Skeletal muscle cell (primary cell): ENCODE measurements around the gene KRTAP10-8.
"Not testable (repeated sequence)": the region's sequence is repeated elsewhere in the genome, so short reads cannot be mapped to it uniquely, and the experiment has no call there.

ENCODE experiments used
- DNase-seq: peaks from one replicate; pipeline ENCODE4 v3.0.0-alpha.2; 2010; ENCODE audit warnings: low read depth
- H3K4me3 ChIP-seq: 2 replicates; pipeline ENCODE4 v1.5.1; 2011; ENCODE audit warnings: low read depth, mild to moderate bottlenecking, control low read depth, low read length, moderate library complexity

The KRTAP10-8 gene, protein sequence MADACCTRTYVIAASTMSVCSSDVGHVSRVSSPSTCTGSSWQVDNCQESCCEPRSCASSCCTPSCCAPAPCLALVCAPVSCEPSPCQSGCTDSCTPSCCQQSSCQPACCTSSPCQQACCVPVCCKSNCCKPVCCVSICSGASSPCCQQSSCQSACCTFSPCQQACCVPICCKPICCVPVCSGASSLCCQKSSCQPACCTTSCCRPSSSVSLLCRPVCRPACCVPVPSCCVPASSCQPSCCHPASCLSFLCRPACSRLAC

GRCh38 chr21:44612029-44612486 is at the start of gene KRTAP10-8:
KRTAP10-8 (plus strand) TSS chr21:44612079; CDS start chr21:44612101, 22 bp downstream.
- DNase-seq: no peak
- H3K4me3 ChIP-seq: no peak within 1 kb of the TSS

DNA sequence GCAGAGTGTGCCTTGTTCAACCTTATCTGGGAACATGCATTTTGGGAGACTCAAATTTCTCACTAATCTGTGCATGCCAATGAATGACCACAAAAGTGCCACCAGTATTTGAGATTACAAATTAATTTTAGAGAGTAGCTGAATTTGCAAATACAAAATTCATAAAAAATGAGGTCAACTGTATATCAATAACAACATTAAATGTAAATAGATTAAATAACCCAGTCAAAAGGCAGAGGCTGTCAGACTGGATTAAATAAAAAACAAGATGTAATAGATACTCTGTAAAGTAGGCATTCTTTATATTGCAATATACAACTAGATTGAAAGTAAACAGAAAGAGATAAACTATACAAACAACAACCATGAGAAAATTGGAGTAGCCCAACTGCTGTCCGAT is 47.8 kb upstream of the KRTAP10-8 start:
- no peak overlapping the region for H3K4me3 ChIP-seq
- DNase-seq: no peak

GRCh38 chr21:44564886-44565598 is 46.8 kb upstream of the KRTAP10-8 start:
- DNase-seq: no peak
- no peak overlapping the region for H3K4me3 ChIP-seq

DNA sequence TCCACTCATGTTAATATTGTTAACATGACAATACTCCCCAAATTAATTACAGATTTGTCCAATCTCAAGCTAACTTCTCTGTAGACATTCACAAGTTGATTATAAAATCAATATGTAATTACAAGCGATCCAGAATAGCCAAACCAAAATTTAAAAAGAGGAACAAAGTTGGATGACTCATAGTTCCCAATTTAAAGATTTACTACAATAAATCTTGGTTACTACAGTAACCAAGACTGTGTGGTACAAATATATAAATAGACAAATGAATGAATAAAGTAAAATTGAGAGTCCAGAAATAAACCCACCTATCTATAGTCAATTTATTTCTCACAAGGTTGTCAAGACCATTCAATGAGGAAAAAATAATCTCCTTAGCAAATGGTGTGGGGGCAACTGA is 45.5 kb upstream of the KRTAP10-8 start:
- DNase-seq: no peak
- no peak overlapping the region for H3K4me3 ChIP-seq

DNA sequence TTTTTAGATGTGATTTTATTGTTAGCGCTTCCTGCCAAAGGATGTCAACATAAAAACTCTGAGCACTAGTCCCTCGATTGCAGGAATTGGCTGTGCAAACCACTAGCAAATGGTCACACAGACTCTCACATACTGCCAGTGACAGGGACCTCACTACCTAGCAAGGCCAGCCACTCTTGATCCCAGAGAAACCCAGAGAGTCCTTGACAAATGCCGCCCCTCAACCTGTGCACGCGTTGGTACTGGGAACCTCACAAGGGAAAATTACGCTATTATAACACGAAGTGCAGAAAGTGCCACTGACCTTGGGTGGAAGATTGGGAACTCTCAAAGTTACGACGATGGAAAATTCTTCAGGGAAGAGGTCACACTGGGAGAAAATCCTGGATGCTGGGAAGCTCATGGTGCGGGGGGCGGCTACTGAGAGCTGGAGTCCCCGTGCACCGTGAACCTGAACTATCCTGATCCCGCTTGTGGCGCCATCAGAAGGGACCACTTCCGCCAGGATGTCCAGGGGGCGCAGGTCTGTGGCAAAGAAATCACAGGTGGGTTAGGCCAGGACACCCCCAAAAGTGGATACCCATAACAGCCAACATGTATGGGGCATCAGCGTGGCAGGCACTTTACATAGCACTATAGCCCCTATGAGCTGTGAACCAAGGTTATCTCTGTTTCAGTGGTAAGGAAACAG is 44.3 kb upstream of the KRTAP10-8 start:
- H3K4me3 ChIP-seq: no peak overlapping the region

GRCh38 chr21:44568261-44568660 is 43.6 kb upstream of the KRTAP10-8 start:
- DNase-seq: no peak

More for the DNA sequence above, 44.3 kb upstream of the KRTAP10-8 start:
- DNase-seq: no peak

DNA sequence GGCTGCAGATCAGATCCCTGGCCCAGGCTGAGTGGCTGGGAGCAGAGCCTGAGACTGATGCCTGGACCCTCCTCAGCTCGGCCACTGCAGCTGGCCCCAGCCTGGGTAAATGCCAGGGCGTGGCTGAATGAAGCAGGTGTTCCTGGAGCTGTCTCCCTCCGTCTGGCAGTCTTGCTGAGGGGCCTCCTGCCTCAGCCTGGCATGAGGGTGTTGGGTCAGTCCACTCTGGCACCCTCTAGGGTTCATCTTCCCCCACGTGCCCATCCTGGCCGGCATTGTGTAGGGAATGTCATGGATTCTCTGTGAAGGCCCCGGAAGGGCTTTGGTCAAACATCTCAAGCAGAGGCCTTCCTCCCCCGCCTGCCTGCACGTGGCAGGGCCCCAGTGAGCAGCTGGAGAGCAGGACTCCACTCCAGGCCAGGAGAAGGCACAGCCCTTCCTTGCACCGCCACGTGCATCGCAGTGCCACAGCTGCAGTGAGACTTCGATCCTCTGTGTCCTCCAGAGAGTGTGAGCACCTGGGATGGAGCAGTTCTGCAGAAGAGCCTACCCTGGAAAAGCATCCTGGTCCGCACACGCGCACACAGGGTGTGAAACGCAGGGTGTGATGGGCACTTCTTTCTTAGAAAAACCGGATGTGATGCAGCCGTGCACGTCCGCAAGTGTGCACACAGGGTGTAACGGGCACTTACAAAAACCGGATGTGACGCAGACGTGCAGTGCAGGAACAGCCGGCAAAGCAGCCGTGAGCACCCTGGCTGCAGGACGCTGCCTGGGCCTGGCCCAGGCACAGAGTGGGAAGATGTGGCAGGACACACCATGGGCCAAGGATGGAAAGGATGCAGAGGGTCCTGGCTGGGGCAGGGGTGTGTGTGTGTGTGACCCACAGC is 43.0 kb upstream of the KRTAP10-8 start:
- H3K4me3 ChIP-seq: no peak overlapping the region
- DNase-seq: no peak

More at GRCh38 chr21:44568261-44568660, 43.6 kb upstream of the KRTAP10-8 start:
- no peak overlapping the region for H3K4me3 ChIP-seq

DNA sequence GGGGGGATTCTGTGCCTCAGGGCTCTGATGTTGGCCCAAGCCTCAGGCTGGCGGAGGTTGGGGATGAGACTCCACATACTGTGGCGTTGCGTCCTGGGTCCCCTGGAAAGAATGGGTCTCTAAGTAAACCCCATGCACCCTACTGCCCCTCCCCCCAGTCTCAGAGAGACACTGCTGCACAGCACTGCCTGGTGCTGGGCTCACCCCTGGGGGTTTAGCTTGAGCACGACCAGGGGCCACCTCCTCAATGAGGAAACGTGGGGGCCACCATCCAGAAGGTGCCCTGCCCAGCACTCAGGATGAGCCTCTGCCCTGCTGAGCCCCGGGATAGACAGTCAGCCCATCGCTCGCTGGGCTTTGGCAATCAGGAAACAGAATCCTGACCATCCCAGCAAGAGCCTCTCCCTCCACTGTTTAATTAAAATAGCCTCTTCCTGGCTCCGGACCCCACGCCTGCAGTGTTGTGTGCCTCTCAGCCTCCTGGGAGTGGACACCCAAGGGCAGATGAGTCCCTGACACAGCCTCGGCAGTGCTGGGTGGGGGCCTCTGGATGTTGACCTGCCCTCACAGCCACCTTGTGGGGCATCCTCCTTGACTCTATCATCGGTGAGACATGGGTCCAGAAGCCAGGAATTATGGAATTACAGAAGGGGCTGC is 41.9 kb upstream of the KRTAP10-8 start:
- DNase-seq: no peak
- no peak overlapping the region for H3K4me3 ChIP-seq

DNA sequence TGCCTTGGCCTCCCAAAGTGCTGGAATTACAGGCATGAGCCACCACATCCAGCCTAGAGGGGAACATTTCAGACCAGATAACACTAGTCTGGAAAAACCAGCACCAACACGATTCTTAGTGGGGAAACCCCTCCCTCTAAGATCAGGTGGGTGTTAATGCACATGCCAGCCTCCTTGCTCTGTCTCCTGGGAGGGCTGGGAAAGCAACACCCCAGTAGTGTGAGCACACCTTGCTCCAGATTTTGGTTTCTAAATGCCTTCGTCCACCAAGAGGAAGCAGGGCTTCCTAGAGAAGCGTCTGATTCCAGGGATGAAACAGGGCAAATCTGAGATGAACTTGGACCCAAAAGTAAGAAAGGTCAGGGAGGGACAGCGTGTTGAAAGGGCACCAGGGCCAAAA is 40.6 kb upstream of the KRTAP10-8 start:
- H3K4me3 ChIP-seq: no peak overlapping the region
- no peak for DNase-seq

GRCh38 chr21:44571844-44572782 is 39.8 kb upstream of the KRTAP10-8 start:
- no peak overlapping the region for H3K4me3 ChIP-seq
- no peak for DNase-seq

- no peak overlapping the region for H3K4me3 ChIP-seq
- DNase-seq: no peak
Measured at GRCh38 chr21:44572959-44573583, 38.8 kb upstream of the KRTAP10-8 start.

DNA sequence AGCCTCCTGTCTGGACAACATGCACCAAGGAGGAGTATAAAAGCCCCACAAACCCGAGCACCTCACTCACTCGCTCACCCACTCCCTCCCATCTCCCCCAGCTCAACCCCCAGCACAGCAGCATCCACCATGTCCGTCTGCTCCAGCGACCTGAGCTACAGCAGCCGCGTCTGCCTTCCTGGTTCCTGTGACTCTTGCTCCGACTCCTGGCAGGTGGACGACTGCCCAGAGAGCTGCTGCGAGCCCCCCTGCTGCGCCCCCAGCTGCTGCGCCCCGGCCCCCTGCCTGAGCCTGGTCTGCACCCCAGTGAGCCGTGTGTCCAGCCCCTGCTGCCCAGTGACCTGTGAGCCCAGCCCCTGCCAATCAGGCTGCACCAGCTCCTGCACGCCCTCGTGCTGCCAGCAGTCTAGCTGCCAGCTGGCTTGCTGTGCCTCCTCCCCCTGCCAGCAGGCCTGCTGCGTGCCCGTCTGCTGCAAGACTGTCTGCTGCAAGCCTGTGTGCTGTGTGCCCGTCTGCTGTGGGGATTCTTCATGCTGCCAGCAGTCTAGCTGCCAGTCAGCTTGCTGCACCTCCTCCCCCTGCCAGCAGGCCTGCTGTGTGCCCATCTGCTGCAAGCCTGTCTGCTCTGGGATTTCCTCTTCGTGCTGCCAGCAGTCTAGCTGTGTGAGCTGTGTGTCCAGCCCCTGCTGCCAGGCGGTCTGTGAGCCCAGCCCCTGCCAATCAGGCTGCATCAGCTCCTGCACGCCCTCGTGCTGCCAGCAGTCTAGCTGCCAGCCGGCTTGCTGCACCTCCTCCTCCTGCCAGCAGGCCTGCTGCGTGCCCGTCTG is 38.0 kb upstream of the KRTAP10-8 start, which contains the start of gene KRTAP10-4:
Gene KRTAP10-4, plus strand, starts transcription at position 100 of the 827 bp plus-strand sequence. Its CDS starts 30 bp downstream, at position 130.
- not testable (repeated sequence) for H3K4me3 ChIP-seq, DNase-seq

DNA sequence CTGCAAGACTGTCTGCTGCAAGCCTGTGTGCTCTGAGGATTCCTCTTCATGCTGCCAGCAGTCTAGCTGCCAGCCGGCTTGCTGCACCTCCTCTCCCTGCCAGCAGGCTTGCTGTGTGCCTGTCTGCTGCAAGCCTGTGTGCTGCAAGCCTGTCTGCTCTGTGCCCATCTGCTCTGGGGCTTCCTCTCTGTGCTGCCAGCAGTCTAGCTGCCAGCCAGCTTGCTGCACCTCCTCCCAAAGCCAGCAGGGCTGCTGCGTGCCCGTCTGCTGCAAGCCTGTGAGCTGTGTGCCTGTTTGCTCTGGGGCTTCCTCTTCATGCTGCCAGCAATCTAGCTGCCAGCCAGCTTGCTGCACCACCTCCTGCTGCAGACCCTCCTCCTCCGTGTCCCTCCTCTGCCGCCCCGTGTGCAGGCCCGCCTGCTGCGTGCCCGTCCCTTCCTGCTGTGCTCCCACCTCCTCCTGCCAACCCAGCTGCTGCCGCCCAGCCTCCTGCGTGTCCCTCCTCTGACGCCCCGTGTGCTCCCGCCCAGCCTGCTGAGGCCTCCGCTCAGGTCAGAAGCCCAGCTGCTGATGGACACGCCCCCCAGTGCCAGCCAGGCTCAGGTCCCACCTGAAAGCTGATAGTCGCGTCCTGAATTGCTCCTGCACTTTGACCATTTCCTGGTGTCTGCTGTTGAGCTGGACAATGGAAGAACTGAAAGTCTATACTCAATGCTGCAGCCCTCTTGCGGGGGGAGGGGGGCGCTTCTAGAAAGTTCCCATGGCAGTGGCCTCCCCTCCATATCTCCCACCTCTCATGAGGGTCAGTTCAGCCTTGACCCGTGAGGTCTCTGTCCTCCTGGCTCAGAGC is 37.2 kb upstream of the KRTAP10-8 start:
- no peak for DNase-seq
- no peak overlapping the region for H3K4me3 ChIP-seq

DNA sequence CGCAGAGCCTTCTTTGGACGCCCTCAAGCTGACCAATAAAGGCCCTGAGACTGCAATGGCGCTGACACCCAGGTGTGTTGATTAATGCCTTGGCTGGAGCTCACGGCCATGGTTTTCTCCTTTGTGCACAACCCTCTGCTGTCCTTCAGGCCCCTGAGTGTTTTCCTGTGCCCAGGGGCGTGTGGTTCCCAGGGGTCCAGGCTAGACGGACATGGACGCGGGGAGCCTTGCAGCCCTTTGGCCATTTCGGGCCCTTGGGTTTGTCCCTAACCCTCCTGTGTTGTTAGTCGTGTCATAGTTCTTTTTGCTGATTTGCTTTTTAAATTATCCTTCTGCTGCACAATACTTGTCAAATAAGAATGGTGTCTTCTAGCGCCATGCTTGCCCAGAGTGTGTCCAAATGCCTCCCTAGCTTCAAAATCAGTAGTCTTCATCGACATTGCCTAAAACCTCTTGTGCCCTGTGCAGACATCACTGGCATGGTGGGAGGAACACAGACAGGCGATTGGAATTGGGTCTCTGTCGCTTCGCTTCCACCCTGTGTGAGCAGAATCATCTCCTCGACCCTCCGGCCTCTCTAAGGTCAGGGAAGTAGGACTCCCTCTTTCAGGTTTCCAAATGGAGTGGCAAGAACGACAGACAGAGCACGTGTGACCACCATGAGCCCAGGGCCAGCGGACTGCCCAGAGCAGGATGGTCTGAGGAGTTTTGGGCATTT is 36.4 kb upstream of the KRTAP10-8 start:
- H3K4me3 ChIP-seq: no peak overlapping the region
- no peak for DNase-seq

DNA sequence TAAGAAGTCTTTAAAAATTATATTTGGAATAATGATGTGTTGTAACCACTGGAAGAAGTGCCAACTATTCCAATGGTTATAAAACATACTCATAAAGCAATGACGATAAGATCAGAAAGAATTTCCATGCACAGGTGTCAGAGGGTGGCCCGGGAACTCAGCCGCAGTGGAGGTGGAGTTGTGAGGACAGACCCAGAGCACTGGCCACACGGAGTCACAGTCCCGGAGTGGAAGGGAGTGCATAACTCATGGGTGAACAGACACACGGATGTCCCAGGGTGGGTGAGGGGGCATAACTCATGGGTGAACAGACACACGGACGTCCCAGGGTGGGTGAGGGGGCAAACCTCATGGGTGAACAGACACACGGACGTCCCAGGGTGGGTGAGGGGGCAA is 35.9 kb upstream of the KRTAP10-8 start:
- no peak for DNase-seq
- H3K4me3 ChIP-seq: no peak overlapping the region
